CD14-positive monocyte (primary cell): ENCODE data around the gene ITGA2B. TPM values are rescaled to one million over a fixed set of nuclear protein-coding genes. Genes with fewer than 3 reads are reported as not detected.
A peak's percentile ranks its signal among the peaks of the same experiment; 100 is the strongest.

Source experiments
- DNase-seq, 3 donors: peaks; one replicate each; pipeline ENCODE4 v3.0.0-alpha.2; 2011 to 2022
- H2AFZ ChIP-seq: 2 replicates; pipeline ENCODE4 v1.6.0; 2012; ENCODE audit warnings: mild to moderate bottlenecking, low read depth, low read length, inconsistent platforms; ENCODE audit not compliant: insufficient read depth, poor library complexity, severe bottlenecking
- H3K27ac ChIP-seq, 2 donors: 1 replicate in 1 of 2; 2 replicates in 1 of 2; pipeline ENCODE4 v1.5.1; 2012 to 2013; ENCODE audit warnings: low read length in 2 of 2, control low read depth in 1 of 2, inconsistent platforms in 1 of 2, low read depth in 1 of 2, mild to moderate bottlenecking in 1 of 2
- H3K27me3 ChIP-seq, 2 donors: one replicate each; pipeline versions ENCODE4 v1.6.0 to v1.6.1; 2011 to 2013; ENCODE audit warnings: low read length in 2 of 2; ENCODE audit not compliant: control insufficient read depth in 2 of 2, insufficient read depth in 2 of 2
- H3K36me3 ChIP-seq, 2 donors: replicated peaks in 1 of 2; 1 replicate in 1 of 2; 2 replicates in 1 of 2; pipeline versions ENCODE4 v1.5.1 to v1.6.1; 2012 to 2013; ENCODE audit warnings: low read length in 2 of 2, control low read depth in 1 of 2, inconsistent platforms in 1 of 2, mild to moderate bottlenecking in 1 of 2; ENCODE audit not compliant: insufficient read depth in 2 of 2, control insufficient read depth in 1 of 2
- H3K4me1 ChIP-seq, 2 donors: 1 replicate in 1 of 2; 2 replicates in 1 of 2; pipeline versions ENCODE4 v1.5.1 to v1.6.1; 2012 to 2013; ENCODE audit warnings: low read length in 2 of 2, control low read depth in 1 of 2, inconsistent platforms in 1 of 2, mild to moderate bottlenecking in 1 of 2, moderate library complexity in 1 of 2; ENCODE audit not compliant: insufficient read depth in 2 of 2, control insufficient read depth in 1 of 2
- H3K4me2 ChIP-seq: replicated peaks from 2 replicates; pipeline ENCODE3; 2012; ENCODE audit warnings: low read length, moderate library complexity, mild to moderate bottlenecking; ENCODE audit not compliant: poor library complexity, severe bottlenecking; ENCODE audit errors: extremely low read depth
- H3K4me3 ChIP-seq, 3 experiments: fragments of 200-600 bp in 1 of 3; sonication (generic) in 1 of 3; replicated peaks in 1 of 3; 1 replicate in 2 of 3; 2 replicates in 1 of 3; pipeline ENCODE4 v1.5.1; 2011 to 2013; ENCODE audit warnings: low read length in 3 of 3, mild to moderate bottlenecking in 3 of 3, control low read depth in 2 of 3, low read depth in 2 of 3, inconsistent platforms in 1 of 3, moderate library complexity in 1 of 3
- H3K79me2 ChIP-seq: 2 replicates; pipeline ENCODE4 v1.6.0; 2012; ENCODE audit warnings: mild to moderate bottlenecking, control low read depth, inconsistent platforms, low read length, moderate library complexity; ENCODE audit not compliant: insufficient read depth
- H3K9ac ChIP-seq: 2 replicates; pipeline ENCODE4 v1.6.0; 2017; ENCODE audit warnings: low read length, mild to moderate bottlenecking; ENCODE audit not compliant: insufficient read depth, poor library complexity, severe bottlenecking
- H3K9me3 ChIP-seq, 2 donors: replicated peaks in 1 of 2; 1 replicate in 1 of 2; 2 replicates in 1 of 2; pipeline versions ENCODE4 v1.5.1 to v1.6.1; 2012 to 2013; ENCODE audit warnings: low read length in 2 of 2, control low read depth in 1 of 2; ENCODE audit not compliant: control insufficient read depth in 1 of 2, insufficient read depth in 1 of 2
- H4K20me1 ChIP-seq: 2 replicates; pipeline ENCODE4 v1.6.0; 2012; ENCODE audit warnings: mild to moderate bottlenecking, low read length, control low read depth, moderate library complexity; ENCODE audit not compliant: insufficient read depth
- H3K27ac Mint-ChIP-seq, 7 donors: one replicate each; pipeline ENCODE4 v1.8.0; 2020; ENCODE audit warnings: mild to moderate bottlenecking in 7 of 7, mixed read lengths in 7 of 7, moderate library complexity in 6 of 7, inconsistent platforms in 2 of 7
- H3K27me3 Mint-ChIP-seq, 3 donors: one replicate each; pipeline ENCODE4 v1.8.0; 2021 to 2022; ENCODE audit warnings: low read depth in 3 of 3, mild to moderate bottlenecking in 3 of 3, mixed read lengths in 3 of 3, moderate library complexity in 3 of 3, inconsistent platforms in 1 of 3
- H3K36me3 Mint-ChIP-seq, 2 donors: one replicate each; pipeline ENCODE4 v1.8.0; 2020; ENCODE audit warnings: mixed read lengths in 2 of 2, inconsistent platforms in 1 of 2, mild to moderate bottlenecking in 1 of 2
- H3K4me1 Mint-ChIP-seq: one replicate; pipeline ENCODE4 v1.8.0; 2020; ENCODE audit warnings: mild to moderate bottlenecking, mixed read lengths
- H3K4me3 Mint-ChIP-seq, 2 donors: one replicate each; pipeline ENCODE4 v1.8.0; 2020; ENCODE audit warnings: mild to moderate bottlenecking in 2 of 2, mixed read lengths in 2 of 2, moderate library complexity in 1 of 2
- H3K9me3 Mint-ChIP-seq, 7 donors: one replicate each; pipeline ENCODE4 v1.8.0; 2020 to 2022; ENCODE audit warnings: mixed read lengths in 7 of 7, mild to moderate bottlenecking in 6 of 7, moderate library complexity in 6 of 7, inconsistent platforms in 2 of 7
- WGBS: methylation state at CpG from one replicate; pipeline ENCODE4 v1.1.5; 2013; ENCODE audit warnings: missing lambda C conversion rate; ENCODE audit not compliant: insufficient coverage; 5-methylcytosine and 5-hydroxymethylcytosine counted together
- intact Hi-C, 2 donors: fragments of 100-400 bp; cut with micrococcal nuclease; formaldehyde crosslinking; loops; one replicate each; pipeline versions ENCODE4 v1.15.0 to v1.15.1; 2023
- polyA plus RNA-seq, 3 donors: library from polyadenylated mRNA; depleted of rRNA in 1 of 3; unstranded in 2 of 3; stranded (reverse) in 1 of 3; fragments of 300-500 nt in 2 of 3; fragments of >200 nt in 1 of 3; fragmentation: Illumina TruSeq in 2 of 3; gene quantifications; 1 replicate in 2 of 3; 2 replicates in 1 of 3; pipeline ENCODE4 v1.2.3, GENCODE V29; 2012 to 2021
- TF ChIP-seq, protein P1 (sequence below): fragments of 200-600 bp; IDR thresholded peaks from one replicate; pipeline ENCODE4 v1.8.0; 2022; ENCODE audit warnings: antibody characterized with exemption, mild to moderate bottlenecking

Gene ITGA2B
- polyA plus RNA-seq, 3 donors, result 0.21 to 1.2 (median 1.1) TPM

DNA sequence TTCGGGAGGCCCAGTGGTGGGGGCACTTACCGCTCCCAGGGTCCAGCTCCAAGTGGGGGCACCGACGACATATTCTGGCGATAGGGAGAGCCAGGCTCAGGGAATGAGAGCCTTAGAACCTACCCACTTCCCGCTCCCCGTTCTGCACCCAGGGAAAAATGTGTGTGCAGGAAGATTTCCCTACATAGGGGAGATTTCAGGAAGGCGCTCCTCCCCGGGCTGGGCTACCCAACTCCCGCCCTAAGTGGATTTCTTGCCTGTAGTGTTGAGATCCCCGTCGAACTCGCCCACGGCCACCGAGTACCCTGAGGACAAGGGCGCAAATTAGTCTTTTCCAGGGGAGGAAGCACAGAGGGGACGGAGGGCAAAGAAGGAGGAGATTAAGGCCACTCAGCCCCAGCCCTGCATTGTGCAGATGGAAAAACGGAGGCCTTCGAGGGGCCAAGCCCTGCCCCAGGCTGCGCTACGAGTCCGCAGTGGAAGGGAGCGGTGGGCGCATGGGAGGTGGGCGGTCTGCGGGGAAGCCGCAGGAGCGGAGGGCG is 5.1 kb downstream of the ITGA2B start:
- Mint-ChIP-seq H3K27ac (no peak overlapping the region), H3K27me3 (peaks cover 34 to 48% (median 38%) of the 10 kb centered on the region in 3 donors)

DNA sequence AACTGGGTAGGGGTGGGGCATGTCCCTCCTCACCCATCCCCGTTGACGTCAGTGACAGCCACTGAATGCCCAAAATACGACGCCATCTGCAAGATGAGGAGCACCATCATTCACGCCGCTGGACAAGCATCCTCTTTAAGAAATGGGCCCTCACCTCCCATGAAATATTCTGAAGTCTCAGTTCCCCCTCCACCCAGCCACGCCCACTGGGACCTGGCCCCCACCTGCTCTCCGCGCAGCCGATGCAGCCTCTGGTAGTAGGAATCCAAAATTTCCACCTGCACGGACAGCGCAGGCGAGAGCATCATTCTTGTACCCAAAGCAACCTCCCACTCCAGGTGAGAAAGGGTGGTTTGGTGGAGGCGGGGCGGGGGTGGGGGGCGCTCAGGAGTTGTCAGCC is 5.6 kb downstream of the ITGA2B start:
- H3K9me3 ChIP-seq, result no peaks in the 10 kb centered on the region
- TF ChIP-seq, protein P1, sequence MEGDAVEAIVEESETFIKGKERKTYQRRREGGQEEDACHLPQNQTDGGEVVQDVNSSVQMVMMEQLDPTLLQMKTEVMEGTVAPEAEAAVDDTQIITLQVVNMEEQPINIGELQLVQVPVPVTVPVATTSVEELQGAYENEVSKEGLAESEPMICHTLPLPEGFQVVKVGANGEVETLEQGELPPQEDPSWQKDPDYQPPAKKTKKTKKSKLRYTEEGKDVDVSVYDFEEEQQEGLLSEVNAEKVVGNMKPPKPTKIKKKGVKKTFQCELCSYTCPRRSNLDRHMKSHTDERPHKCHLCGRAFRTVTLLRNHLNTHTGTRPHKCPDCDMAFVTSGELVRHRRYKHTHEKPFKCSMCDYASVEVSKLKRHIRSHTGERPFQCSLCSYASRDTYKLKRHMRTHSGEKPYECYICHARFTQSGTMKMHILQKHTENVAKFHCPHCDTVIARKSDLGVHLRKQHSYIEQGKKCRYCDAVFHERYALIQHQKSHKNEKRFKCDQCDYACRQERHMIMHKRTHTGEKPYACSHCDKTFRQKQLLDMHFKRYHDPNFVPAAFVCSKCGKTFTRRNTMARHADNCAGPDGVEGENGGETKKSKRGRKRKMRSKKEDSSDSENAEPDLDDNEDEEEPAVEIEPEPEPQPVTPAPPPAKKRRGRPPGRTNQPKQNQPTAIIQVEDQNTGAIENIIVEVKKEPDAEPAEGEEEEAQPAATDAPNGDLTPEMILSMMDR, result no peak
- 97% methylated on average over 9 of the region's 16 CpGs for WGBS
- no peak for DNase-seq
- no peak overlapping the region for H3K4me2 ChIP-seq
- peaks cover 19% of the 10 kb centered on the region for H3K4me1 Mint-ChIP-seq
- peaks cover 34 to 49% (median 38%) of the 10 kb centered on the region in 3 donors for H3K27me3 Mint-ChIP-seq
- no peaks in the 10 kb centered on the region for H3K36me3 ChIP-seq
- H3K4me3 ChIP-seq, result no peak overlapping the region
- no peaks in the 10 kb centered on the region for H4K20me1 ChIP-seq
- H3K27ac Mint-ChIP-seq, result no peak overlapping the region
- peaks cover 14 to 16% of the 10 kb centered on the region in 2 donors for H3K4me1 ChIP-seq
- peaks cover 0 to 2% (median 0%) of the 10 kb centered on the region in 7 donors for H3K9me3 Mint-ChIP-seq
- no peaks in the 10 kb centered on the region for H3K79me2 ChIP-seq
- peak overlapping the region in 1 of 2 donors; percentile 30 for H3K4me3 Mint-ChIP-seq
- intact Hi-C loops, result no loop called here
- H3K27me3 ChIP-seq, result peaks cover 3 to 35% of the 10 kb centered on the region in 2 donors
- H3K36me3 Mint-ChIP-seq, result peaks cover 0 to 4% of the 10 kb centered on the region in 2 donors
- no peak overlapping the region for H2AFZ ChIP-seq
- no peak overlapping the region for H3K9ac ChIP-seq
- H3K27ac ChIP-seq, result no peak overlapping the region

More for the DNA sequence above, 5.1 kb downstream of the ITGA2B start:
- intact Hi-C loops, result no loop called here
- peaks cover 0 to 4% of the 10 kb centered on the region in 2 donors for H3K36me3 Mint-ChIP-seq
- no peak for DNase-seq
- Histone ChIP-seq H3K9me3 (no peaks in the 10 kb centered on the region), H3K27me3 (peaks cover 3 to 35% of the 10 kb centered on the region in 2 donors), H3K9ac (peak overlapping the region; percentile 46), H3K4me3 (peak overlapping the region in 1 of 3 experiments; percentile 82), H3K4me2 (peak overlapping the region; percentile 93), H4K20me1 (no peaks in the 10 kb centered on the region), H3K27ac (no peak overlapping the region), H3K79me2 (no peaks in the 10 kb centered on the region), H3K36me3 (no peaks in the 10 kb centered on the region), H2AFZ (peak overlapping the region; percentile 90), H3K4me1 (peaks cover 16 to 18% of the 10 kb centered on the region in 2 donors)
- peak overlapping the region; percentile 7 to 90 for H3K4me3 Mint-ChIP-seq
- H3K9me3 Mint-ChIP-seq, result peaks cover 0 to under 1% (median 0%) of the 10 kb centered on the region in 7 donors
- H3K4me1 Mint-ChIP-seq, result peaks cover 20% of the 10 kb centered on the region
- TF ChIP-seq, protein P1, result no peak
- WGBS, result 75% methylated on average over 22 of the region's 29 CpGs
